RCC 7860 (cell line): ENCODE data around the gene WRAP53.

ENCODE experiments used
- DNase-seq: peaks from one replicate; pipeline ENCODE4 v3.0.0-alpha.2; 2015; ENCODE audit warnings: low spot score
- FAIRE-seq: peaks from 2 replicates; lab custom pipeline; 2012; peaks lifted over from hg19 to GRCh38; lab: Jason Lieb, UNC

Gene WRAP53

GRCh38 chr17:7740481-7741001 is 52.3 kb downstream of the WRAP53 start:
- FAIRE-seq (no peak), DNase-seq (no peak)

- FAIRE-seq: no peak
- no peak for DNase-seq
Observed at GRCh38 chr17:7742729-7743128, 54.5 kb downstream of the WRAP53 start.

GRCh38 chr17:7744416-7744815 is 56.1 kb downstream of the WRAP53 start:
- FAIRE-seq: no peak
- no peak for DNase-seq

GRCh38 chr17:7745748-7746470 is 57.6 kb downstream of the WRAP53 start:
- peak; percentile 10 for FAIRE-seq
- DNase-seq: peak; percentile 56

GRCh38 chr17:7747635-7748071 is 59.4 kb downstream of the WRAP53 start:
- DNase-seq (no peak), FAIRE-seq (no peak)

- no peak for DNase-seq
Observed at GRCh38 chr17:7748076-7748775, 59.9 kb downstream of the WRAP53 start.

GRCh38 chr17:7750321-7750821 is 62.1 kb downstream of the WRAP53 start:
- peak; percentile 78 for DNase-seq
- peak; percentile 93 for FAIRE-seq

More at GRCh38 chr17:7748076-7748775, 59.9 kb downstream of the WRAP53 start:
- no peak for FAIRE-seq
